Activated CD8-positive, alpha-beta memory T cell treated with anti-CD3 and anti-CD28 coated beads, Interleukin-2, amount 10 ng/mL, durations not matched to agents 7 days and 5 days (primary cell): ENCODE data around the gene LPCAT1. TPM values are rescaled to one million over a fixed set of nuclear protein-coding genes. Genes with fewer than 3 reads are reported as not detected.
"Not testable (repeated sequence)": the region's sequence is repeated elsewhere in the genome, so short reads cannot be mapped to it uniquely, and the experiment has no call there.

ENCODE experiments used
- ATAC-seq: fragments of 150-1000 bp; cut with Tn5 transposase; one replicate; pipeline ENCODE4 v1.10.0; 2021; ENCODE audit warnings: moderate library complexity
- CTCF ChIA-PET: fragments of 350-600 bp; sonication (Branson Sonifier 250); formaldehyde crosslinking; loops from one replicate; lab custom pipeline; 2021; ENCODE audit warnings: antibody characterized with exemption; lab: Charles Lee
- DNase-seq: peaks from one replicate; pipeline ENCODE4 v3.0.0-alpha.2; 2020
- H3K27ac Mint-ChIP-seq: one replicate; pipeline ENCODE4 v1.8.0; 2021; ENCODE audit warnings: mild to moderate bottlenecking, mixed read lengths
- H3K27me3 Mint-ChIP-seq: one replicate; pipeline ENCODE4 v1.8.0; 2021; ENCODE audit warnings: mixed read lengths
- H3K36me3 Mint-ChIP-seq: one replicate; pipeline ENCODE4 v1.8.0; 2021; ENCODE audit warnings: mild to moderate bottlenecking, mixed read lengths
- H3K4me1 Mint-ChIP-seq: one replicate; pipeline ENCODE4 v1.8.0; 2021; ENCODE audit warnings: mixed read lengths
- H3K4me3 Mint-ChIP-seq: one replicate; pipeline ENCODE4 v1.8.0; 2021; ENCODE audit warnings: mild to moderate bottlenecking, moderate library complexity, mixed read lengths
- H3K9me3 Mint-ChIP-seq: one replicate; pipeline ENCODE4 v1.8.0; 2022; ENCODE audit warnings: low read depth, mixed read lengths
- total RNA-seq, 2 experiments: library from RNA; stranded (reverse); gene quantifications; one replicate each; pipeline ENCODE4 v1.2.3, GENCODE V29; 2021

Gene LPCAT1
- total RNA-seq, 2 experiments from 2014 or later, result 83.8 to 85.3 TPM

- Mint-ChIP-seq H3K27me3 (no peaks in the 10 kb centered on the region), H3K27ac (no peak overlapping the region), H3K4me1 (peaks cover 12% of the 10 kb centered on the region), H3K36me3 (no peaks in the 10 kb centered on the region), H3K4me3 (no peak overlapping the region), H3K9me3 (no peaks in the 10 kb centered on the region)
- ATAC-seq, result no peak
- CTCF ChIA-PET, result no interaction called here
- DNase-seq, result no peak
Measured at GRCh38 chr5:1541702-1542400, 18.1 kb upstream of the LPCAT1 start.

- ATAC-seq, result no peak
- Mint-ChIP-seq H3K36me3 (no peaks in the 10 kb centered on the region), H3K9me3 (no peaks in the 10 kb centered on the region), H3K4me3 (no peak overlapping the region), H3K27ac (no peak overlapping the region), H3K27me3 (no peaks in the 10 kb centered on the region), H3K4me1 (peaks cover 20% of the 10 kb centered on the region)
- DNase-seq, result peak; percentile 33
- CTCF ChIA-PET, result no interaction called here
Measured at GRCh38 chr5:1540831-1541701, 17.3 kb upstream of the LPCAT1 start.

GRCh38 chr5:1540166-1540565 is 16.4 kb upstream of the LPCAT1 start:
- no peaks in the 10 kb centered on the region for H3K36me3 Mint-ChIP-seq
- CTCF ChIA-PET, result no interaction called here
- no peak overlapping the region for H3K4me3 Mint-ChIP-seq
- H3K27me3 Mint-ChIP-seq, result no peaks in the 10 kb centered on the region
- ATAC-seq (no peak), DNase-seq (peak; percentile 40)
- no peak overlapping the region for H3K27ac Mint-ChIP-seq
- H3K9me3 Mint-ChIP-seq, result no peaks in the 10 kb centered on the region
- peaks cover 24% of the 10 kb centered on the region for H3K4me1 Mint-ChIP-seq

- H3K4me3 Mint-ChIP-seq, CTCF ChIA-PET, ATAC-seq, H3K27me3 Mint-ChIP-seq, H3K27ac Mint-ChIP-seq, H3K36me3 Mint-ChIP-seq, H3K9me3 Mint-ChIP-seq: not testable (repeated sequence)
- peaks cover 24% of the 10 kb centered on the region for H3K4me1 Mint-ChIP-seq
- peak; percentile 36 for DNase-seq
Measured at GRCh38 chr5:1539393-1540161, 15.8 kb upstream of the LPCAT1 start.

GRCh38 chr5:1538741-1539392 is 15.1 kb upstream of the LPCAT1 start:
- H3K27me3 Mint-ChIP-seq, result peaks cover 8% of the 10 kb centered on the region
- H3K4me1 Mint-ChIP-seq, result peaks cover 24% of the 10 kb centered on the region
- no peaks in the 10 kb centered on the region for H3K9me3 Mint-ChIP-seq
- H3K4me3 Mint-ChIP-seq, result no peak overlapping the region
- ATAC-seq, result no peak
- peak; percentile 15 for DNase-seq
- CTCF ChIA-PET, result interaction anchor here (1.0 kb wide), 1 partner anchor 15 kb away, joined by 3 read pairs; the partner anchor contains the start of gene LPCAT1
- no peak overlapping the region for H3K27ac Mint-ChIP-seq
- H3K36me3 Mint-ChIP-seq, result no peaks in the 10 kb centered on the region

- H3K4me1 Mint-ChIP-seq, result peaks cover 24% of the 10 kb centered on the region
- CTCF ChIA-PET, result interaction anchor here (1.0 to 1.1 kb wide), 3 partner anchors 11 to 158 kb away, joined by 3 to 4 read pairs (median 3); partner anchors contain the start of gene LPCAT1
- H3K27me3 Mint-ChIP-seq, result peaks cover 13% of the 10 kb centered on the region
- H3K9me3 Mint-ChIP-seq, result no peaks in the 10 kb centered on the region
- ATAC-seq (no peak), DNase-seq (peak; percentile 36)
- no peak overlapping the region for H3K4me3 Mint-ChIP-seq
- no peaks in the 10 kb centered on the region for H3K36me3 Mint-ChIP-seq
- H3K27ac Mint-ChIP-seq, result no peak overlapping the region
Measured at GRCh38 chr5:1538276-1538675, 14.5 kb upstream of the LPCAT1 start.

GRCh38 chr5:1537603-1538154 is 13.9 kb upstream of the LPCAT1 start:
- peak overlapping the region; percentile 86 for H3K27ac Mint-ChIP-seq
- no peak for ATAC-seq
- H3K4me3 Mint-ChIP-seq, result no peak overlapping the region
- no peaks in the 10 kb centered on the region for H3K36me3 Mint-ChIP-seq
- H3K9me3 Mint-ChIP-seq, result no peaks in the 10 kb centered on the region
- CTCF ChIA-PET, result interaction anchor here (1.0 to 1.1 kb wide), 3 partner anchors 11 to 157 kb away, joined by 3 to 4 read pairs (median 3); partner anchors contain the start of gene LPCAT1
- peak; percentile 19 for DNase-seq
- H3K27me3 Mint-ChIP-seq, result peaks cover 16% of the 10 kb centered on the region
- peaks cover 24% of the 10 kb centered on the region for H3K4me1 Mint-ChIP-seq

- DNase-seq (peak; percentile 75), ATAC-seq (peak; percentile 7)
- Mint-ChIP-seq H3K9me3 (no peaks in the 10 kb centered on the region), H3K4me3 (peak overlapping the region; percentile 72), H3K27ac (peak overlapping the region; percentile 86), H3K4me1 (peaks cover 24% of the 10 kb centered on the region), H3K27me3 (peaks cover 19% of the 10 kb centered on the region), H3K36me3 (no peaks in the 10 kb centered on the region)
- CTCF ChIA-PET, result interaction anchor here (0.6 to 1.6 kb wide), 11 partner anchors 10 to 157 kb away, joined by 3 to 5 read pairs (median 3); no protein-coding TSS in a partner anchor
Measured at GRCh38 chr5:1536871-1537602, 13.3 kb upstream of the LPCAT1 start.

- Mint-ChIP-seq H3K27me3 (peaks cover 22% of the 10 kb centered on the region), H3K27ac (peak overlapping the region; percentile 86), H3K36me3 (no peaks in the 10 kb centered on the region), H3K9me3 (no peaks in the 10 kb centered on the region), H3K4me1 (peaks cover 24% of the 10 kb centered on the region), H3K4me3 (peak overlapping the region; percentile 72)
- DNase-seq, result peak; percentile 85
- peak; percentile 99 for ATAC-seq
- CTCF ChIA-PET, result interaction anchor here (0.6 to 1.6 kb wide), 9 partner anchors 11 to 156 kb away, joined by 3 to 5 read pairs (median 3); no protein-coding TSS in a partner anchor
Measured at GRCh38 chr5:1536322-1536845, 12.6 kb upstream of the LPCAT1 start.

GRCh38 chr5:1535646-1536045 is 11.9 kb upstream of the LPCAT1 start:
- CTCF ChIA-PET, result interaction anchor here (1.1 to 1.6 kb wide), 6 partner anchors 10 to 109 kb away, joined by 3 to 5 read pairs (median 3); no protein-coding TSS in a partner anchor
- H3K27me3 Mint-ChIP-seq, result peaks cover 27% of the 10 kb centered on the region
- peak overlapping the region; percentile 86 for H3K27ac Mint-ChIP-seq
- H3K9me3 Mint-ChIP-seq, result no peaks in the 10 kb centered on the region
- DNase-seq, result no peak
- H3K4me3 Mint-ChIP-seq, result peak overlapping the region; percentile 72
- H3K36me3 Mint-ChIP-seq, result no peaks in the 10 kb centered on the region
- ATAC-seq, result no peak
- peaks cover 24% of the 10 kb centered on the region for H3K4me1 Mint-ChIP-seq

- CTCF ChIA-PET, result no interaction called here
- Mint-ChIP-seq H3K27me3 (peaks cover 33% of the 10 kb centered on the region), H3K27ac (no peak overlapping the region), H3K36me3 (no peaks in the 10 kb centered on the region), H3K4me3 (no peak overlapping the region), H3K4me1 (peaks cover 21% of the 10 kb centered on the region), H3K9me3 (no peaks in the 10 kb centered on the region)
- no peak for DNase-seq
- no peak for ATAC-seq
Measured at GRCh38 chr5:1532384-1532783, 8.6 kb upstream of the LPCAT1 start.
